BLaER1 treated with 17β-estradiol and CSF1 and Interleukin-3, amounts not matched to agents 10 nM and 100 nM (cell line): Measurements from ENCODE around the gene RHOH.
A peak's percentile ranks its signal among the peaks of the same experiment; 100 is the strongest.

ENCODE experiments used
- H3K27ac ChIP-seq, 11 experiments: shearing (Covaris generic); formaldehyde crosslinking; 2 replicates each; pipeline ENCODE4 v1.8.1; 2022
- H3K27me3 ChIP-seq, 11 experiments: shearing (Covaris generic); formaldehyde crosslinking; 2 replicates each; pipeline ENCODE4 v1.8.1; 2022
- H3K36me3 ChIP-seq, 11 experiments: shearing (Covaris generic); formaldehyde crosslinking; 2 replicates each; pipeline ENCODE4 v1.8.1; 2022
- H3K4me1 ChIP-seq, 10 experiments: shearing (Covaris generic); formaldehyde crosslinking; 2 replicates each; pipeline ENCODE4 v1.8.1; 2022
- H3K4me2 ChIP-seq, 11 experiments: shearing (Covaris generic); formaldehyde crosslinking; 2 replicates each; pipeline ENCODE4 v1.8.1; 2022
- H3K4me3 ChIP-seq, 10 experiments: shearing (Covaris generic); formaldehyde crosslinking; 2 replicates each; pipeline ENCODE4 v1.8.1; 2022
- H3K9ac ChIP-seq, 11 experiments: shearing (Covaris generic); formaldehyde crosslinking; 2 replicates each; pipeline ENCODE4 v1.8.1; 2022
- H3K9me3 ChIP-seq, 11 experiments: shearing (Covaris generic); formaldehyde crosslinking; replicated peaks in 1 of 11; 2 replicates each; pipeline ENCODE4 v1.8.1; 2022
- H4K20me1 ChIP-seq, 11 experiments: shearing (Covaris generic); formaldehyde crosslinking; 2 replicates each; pipeline ENCODE4 v1.8.1; 2022
- Cebpa-rat ChIP-seq, 11 experiments: shearing (Covaris generic); IDR thresholded peaks; 2 replicates each; pipeline ENCODE4 v1.8.1; 2022

RHOH gene

DNA sequence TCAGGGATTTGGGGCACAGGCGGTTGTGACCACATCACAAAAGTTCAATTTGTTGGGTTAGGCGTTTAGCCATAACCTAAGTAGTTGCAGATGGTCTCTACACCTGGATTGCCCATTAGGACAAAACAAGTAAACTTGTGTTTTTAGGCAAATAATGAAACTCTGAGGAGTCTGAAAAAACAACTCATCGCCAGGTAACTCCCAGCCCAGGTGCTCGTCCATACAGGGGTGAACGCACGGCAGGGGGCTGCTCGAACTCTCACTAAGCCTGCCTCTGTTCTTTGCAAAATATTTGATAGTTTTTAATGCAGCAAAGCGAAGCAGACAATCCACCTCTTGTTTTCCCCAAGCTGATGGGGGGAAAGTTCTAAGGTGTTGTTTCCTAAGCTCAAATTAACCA is 559 bp upstream of the RHOH start:
- peak overlapping the region; percentile 87 to 98 (median 95) for H3K4me2 ChIP-seq

DNA sequence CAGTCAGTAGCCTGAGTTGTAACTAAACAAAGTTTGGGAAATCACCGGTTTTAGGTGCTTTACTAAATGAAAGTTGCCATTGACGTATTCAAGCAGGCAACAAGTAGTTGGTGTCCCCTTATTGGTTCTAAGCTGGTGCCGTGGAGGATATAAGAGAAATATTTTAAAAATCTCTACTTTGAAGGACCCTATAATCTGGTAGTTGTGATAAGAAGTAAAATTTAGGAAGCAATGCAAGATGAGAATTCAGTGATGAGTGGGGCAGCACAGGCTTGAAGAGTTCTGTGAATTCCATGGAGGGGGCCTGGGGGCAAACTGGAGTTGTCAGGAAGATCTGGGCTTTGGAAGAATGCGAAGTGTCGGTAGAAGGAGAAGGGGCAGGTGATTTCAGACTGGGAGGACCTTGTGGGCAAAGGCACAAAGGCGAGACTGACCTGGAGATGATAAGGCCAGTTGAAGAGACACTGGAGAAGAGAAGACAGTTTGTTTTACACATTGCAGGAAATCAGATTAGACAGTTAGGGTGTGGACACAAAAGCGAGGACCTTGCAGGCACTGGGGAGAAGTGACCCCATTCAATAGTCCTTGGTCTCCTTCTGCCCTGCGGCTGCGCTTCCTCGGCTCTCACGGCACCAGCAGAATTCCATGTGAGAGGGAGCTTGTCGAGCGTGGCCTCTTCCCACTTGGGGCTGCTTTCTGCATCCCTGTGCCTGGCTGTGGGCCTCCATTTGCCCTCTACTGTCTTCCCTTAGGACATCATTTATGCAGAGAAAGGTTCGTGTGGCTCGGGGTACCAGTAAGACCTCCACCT is 1.3 kb downstream of the RHOH start:
- no peak for TF ChIP-seq Cebpa-rat (IDR thresholded peaks at IDR 0.05)
- no peaks in the 10 kb centered on the region for H3K9me3 ChIP-seq
- H3K4me3 ChIP-seq = peak overlapping the region; percentile 50 to 82 (median 74)
- peaks cover 79 to 92% (median 85%) of the 10 kb centered on the region in 10 experiments for H3K4me1 ChIP-seq
- 0 out of 22 replicates have a peak, but pooled peaks cover 0 to 1% (median 0%) of the 10 kb centered on the region in 11 experiments for H3K27me3 ChIP-seq
- H3K9ac ChIP-seq = peak overlapping the region; percentile 79 to 86 (median 84)
- H3K36me3 ChIP-seq = peaks cover 0 to 7% (median 0%) of the 10 kb centered on the region in 11 experiments; a peak in 1 of 22 replicates
- H4K20me1 ChIP-seq = peaks cover 0 to 40% (median 16%) of the 10 kb centered on the region in 11 experiments; a peak in 10 of 22 replicates
- H3K4me2 ChIP-seq = peak overlapping the region; percentile 87 to 98 (median 95)
- H3K27ac ChIP-seq = peak overlapping the region; percentile 43 to 90 (median 87); a peak in 21 of 22 replicates

More for the DNA sequence above, 559 bp upstream of the RHOH start:
- no peak for TF ChIP-seq Cebpa-rat (IDR thresholded peaks at IDR 0.05)
- 0 out of 22 replicates have a peak, but pooled peaks cover 0 to 4% (median 0%) of the 10 kb centered on the region in 11 experiments for H3K27me3 ChIP-seq
- H3K27ac ChIP-seq = peak overlapping the region; percentile 43 to 90 (median 87); a peak in 21 of 22 replicates
- H3K4me3 ChIP-seq = peak overlapping the region; percentile 50 to 82 (median 74)
- H3K9ac ChIP-seq = peak overlapping the region; percentile 79 to 86 (median 84); a peak in 21 of 22 replicates
- H4K20me1 ChIP-seq = peaks cover 0 to 31% (median 16%) of the 10 kb centered on the region in 11 experiments; a peak in 10 of 22 replicates
- H3K4me1 ChIP-seq = peaks cover 79 to 92% (median 86%) of the 10 kb centered on the region in 10 experiments
- no peaks in the 10 kb centered on the region for H3K9me3 ChIP-seq
- H3K36me3 ChIP-seq = no peaks in the 10 kb centered on the region

DNA sequence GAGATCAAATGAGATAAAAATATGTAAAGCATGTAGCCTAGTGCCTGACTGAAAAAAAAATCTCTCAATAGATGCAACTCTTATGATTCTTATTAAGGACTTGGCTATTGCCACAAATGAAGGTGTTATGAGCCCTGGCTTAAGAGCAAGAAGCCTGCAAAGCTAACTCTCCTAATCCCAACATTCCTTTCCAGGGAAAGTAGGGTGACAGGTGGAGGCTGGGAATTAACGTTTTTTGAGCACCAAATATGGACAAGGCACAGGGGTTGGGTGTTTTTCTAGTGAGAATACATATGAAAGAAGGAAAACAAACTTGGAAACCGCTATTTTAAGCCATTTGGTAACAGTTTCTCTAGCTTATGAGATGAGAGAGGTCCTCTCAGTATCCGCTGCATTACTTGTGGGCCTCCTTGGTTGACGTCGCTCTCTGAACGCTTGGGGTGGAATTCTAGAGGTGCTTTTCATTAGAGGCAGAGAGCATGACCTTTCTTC is 2.4 kb downstream of the RHOH start:
- H3K27ac ChIP-seq = peak overlapping the region in 10 of 11 experiments; percentile 43 to 88 (median 82); a peak in 20 of 22 replicates

DNA sequence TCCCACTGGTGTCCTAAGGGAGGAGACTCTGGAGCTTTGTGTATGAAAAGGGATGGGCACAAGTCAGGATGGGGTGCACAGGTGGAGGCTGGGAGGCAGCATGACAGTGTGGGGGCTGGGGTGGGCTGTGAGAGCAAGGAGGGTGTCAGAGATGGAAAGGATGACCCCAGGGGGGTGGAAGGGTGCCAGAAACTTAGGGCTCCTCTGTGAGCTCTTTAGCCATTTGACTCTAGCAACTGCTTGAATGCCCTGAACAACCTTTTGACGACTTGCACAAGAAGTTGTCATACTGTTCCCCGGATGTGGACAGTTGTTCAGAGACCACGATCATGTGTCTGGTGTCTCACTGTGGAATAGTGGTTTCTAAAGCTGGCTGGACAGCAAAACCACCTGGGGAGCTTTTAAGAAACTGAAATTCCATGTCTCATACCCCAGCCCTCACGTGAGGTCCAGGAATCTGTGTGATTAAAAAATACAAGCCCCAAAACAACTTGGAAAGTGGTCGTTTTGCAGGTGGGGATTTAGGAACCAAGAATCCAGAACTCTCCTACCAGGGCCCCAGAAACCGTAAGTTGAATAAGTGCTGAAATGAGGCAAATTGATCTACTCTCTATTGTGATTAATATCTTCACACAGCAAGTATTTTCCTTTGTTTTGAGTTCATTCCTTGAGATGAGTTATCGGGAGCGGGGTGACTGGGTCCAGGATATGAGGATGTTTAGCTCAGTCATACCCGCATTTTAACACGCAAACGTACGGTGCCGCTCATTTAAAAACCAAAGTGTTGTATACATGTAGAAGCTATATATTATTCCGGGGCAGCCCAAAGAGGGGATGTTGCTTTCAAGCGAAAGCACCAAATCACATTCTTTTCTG is 3.4 kb downstream of the RHOH start:
- TF ChIP-seq Cebpa-rat (IDR thresholded peaks at IDR 0.05) = no peak; a peak in 1 of 22 replicates
- H3K27ac ChIP-seq = peak overlapping the region; percentile 49 to 88 (median 82); a peak in 21 of 22 replicates
- H4K20me1 ChIP-seq = peaks cover 0 to 56% (median 16%) of the 10 kb centered on the region in 11 experiments; a peak in 10 of 22 replicates
- no peaks in the 10 kb centered on the region for H3K9me3 ChIP-seq
- peaks cover 79 to 93% (median 85%) of the 10 kb centered on the region in 10 experiments for H3K4me1 ChIP-seq
- H3K36me3 ChIP-seq = peaks cover 0 to 7% (median 0%) of the 10 kb centered on the region in 11 experiments; a peak in 1 of 22 replicates
- peak overlapping the region; percentile 50 to 82 (median 74); a peak in 19 of 20 replicates for H3K4me3 ChIP-seq
- H3K9ac ChIP-seq = peak overlapping the region; percentile 61 to 86 (median 84)
- H3K4me2 ChIP-seq = peak overlapping the region; percentile 87 to 98 (median 95)
- H3K27me3 ChIP-seq = no peaks in the 10 kb centered on the region

More for the DNA sequence above, 2.4 kb downstream of the RHOH start:
- Histone ChIP-seq H3K4me1 (peaks cover 79 to 93% (median 85%) of the 10 kb centered on the region in 10 experiments), H4K20me1 (peaks cover 0 to 46% (median 16%) of the 10 kb centered on the region in 11 experiments; a peak in 10 of 22 replicates), H3K9me3 (no peaks in the 10 kb centered on the region), H3K9ac (peak overlapping the region; percentile 79 to 86 (median 84); a peak in 21 of 22 replicates), H3K4me2 (peak overlapping the region; percentile 87 to 98 (median 95)), H3K27me3 (no peaks in the 10 kb centered on the region), H3K36me3 (peaks cover 0 to 7% (median 0%) of the 10 kb centered on the region in 11 experiments; a peak in 1 of 22 replicates), H3K4me3 (peak overlapping the region; percentile 50 to 82 (median 74))
- TF ChIP-seq Cebpa-rat (IDR thresholded peaks at IDR 0.05) = no peak

DNA sequence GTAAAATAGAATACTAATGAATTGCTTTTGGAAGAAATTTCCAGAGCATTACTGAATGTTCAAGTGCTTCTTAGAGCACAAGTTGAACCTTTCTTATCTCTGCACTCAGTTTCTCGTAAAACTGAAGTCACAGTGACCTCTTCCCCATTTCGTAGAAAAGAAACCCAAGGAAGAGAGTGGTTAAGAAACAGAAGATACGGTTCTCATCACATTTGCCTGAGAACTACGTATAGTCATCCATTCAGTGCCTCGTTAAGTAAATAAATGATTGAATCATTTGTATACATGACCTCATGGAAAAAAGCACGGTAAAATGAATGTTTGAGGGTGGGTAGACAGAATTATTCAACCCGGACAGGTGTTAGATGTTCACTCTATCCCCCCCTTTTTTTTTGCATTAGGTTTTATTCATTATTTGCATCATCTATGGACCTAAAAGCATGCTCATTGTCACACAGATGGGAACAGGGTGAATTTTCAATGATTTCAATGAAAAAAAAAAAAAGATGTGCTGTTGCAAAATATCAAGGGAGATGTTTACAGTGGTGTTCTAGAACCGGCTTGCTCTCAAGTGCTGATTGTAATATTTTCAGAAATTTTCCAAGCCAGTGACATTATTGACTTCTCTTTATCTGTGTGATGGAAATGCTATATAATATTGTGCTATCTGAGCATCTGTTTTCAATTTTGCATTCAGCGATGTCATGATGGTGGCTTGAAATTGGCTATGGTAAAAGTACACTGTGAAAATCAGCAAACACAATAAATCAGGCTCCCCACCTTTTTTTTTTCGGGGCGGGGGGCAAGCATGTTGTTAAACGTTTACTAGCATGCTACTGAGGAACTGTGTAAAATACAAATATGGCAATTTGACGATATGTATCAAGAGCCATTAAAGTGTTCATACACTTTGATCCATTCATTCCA is 4.3 kb downstream of the RHOH start:
- H3K27ac ChIP-seq = peak overlapping the region; percentile 49 to 88 (median 82); a peak in 18 of 22 replicates
- peaks cover 79 to 100% (median 85%) of the 10 kb centered on the region in 10 experiments for H3K4me1 ChIP-seq
- H3K4me3 ChIP-seq = peak overlapping the region; percentile 50 to 82 (median 74); a peak in 17 of 20 replicates
- H3K27me3 ChIP-seq = no peaks in the 10 kb centered on the region
- H3K9me3 ChIP-seq = no peaks in the 10 kb centered on the region
- no peak for TF ChIP-seq Cebpa-rat (IDR thresholded peaks at IDR 0.05)
- peaks cover 0 to 59% (median 16%) of the 10 kb centered on the region in 11 experiments; a peak in 10 of 22 replicates for H4K20me1 ChIP-seq
- peaks cover 0 to 7% (median 0%) of the 10 kb centered on the region in 11 experiments; a peak in 1 of 22 replicates for H3K36me3 ChIP-seq
- peak overlapping the region; percentile 61 to 86 (median 84); a peak in 19 of 22 replicates for H3K9ac ChIP-seq
- peak overlapping the region; percentile 87 to 98 (median 95) for H3K4me2 ChIP-seq

DNA sequence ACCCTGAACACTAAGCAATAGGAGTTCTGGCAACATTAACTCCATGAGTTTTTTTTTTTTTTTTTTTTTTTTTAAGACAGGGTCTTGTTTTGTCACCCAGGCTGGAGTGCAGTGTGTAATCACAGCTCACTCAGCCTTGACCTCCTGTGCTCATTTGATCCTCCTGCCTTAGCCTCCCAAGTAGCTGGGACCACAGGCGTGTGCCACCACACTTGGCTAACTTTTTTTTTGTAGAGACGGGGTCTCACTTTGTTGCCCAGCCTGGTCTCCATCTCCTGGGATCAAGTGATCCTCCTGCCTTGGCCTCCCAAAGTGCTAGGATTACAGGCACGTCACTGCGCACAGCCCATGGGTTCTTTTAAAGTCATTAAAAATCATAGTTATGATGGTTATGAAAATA is 5.1 kb downstream of the RHOH start:
- Histone ChIP-seq H3K4me1 (peaks cover 81 to 100% (median 87%) of the 10 kb centered on the region in 10 experiments), H3K4me3 (no peak overlapping the region), H4K20me1 (peaks cover 0 to 59% (median 16%) of the 10 kb centered on the region in 11 experiments; a peak in 10 of 22 replicates), H3K27me3 (no peaks in the 10 kb centered on the region), H3K4me2 (peak overlapping the region; percentile 23 to 98 (median 95); a peak in 17 of 22 replicates), H3K9me3 (no peaks in the 10 kb centered on the region), H3K9ac (no peak overlapping the region), H3K27ac (no peak overlapping the region), H3K36me3 (peaks cover 0 to 7% (median 0%) of the 10 kb centered on the region in 11 experiments; a peak in 1 of 22 replicates)
- TF ChIP-seq Cebpa-rat (IDR thresholded peaks at IDR 0.05) = no peak

DNA sequence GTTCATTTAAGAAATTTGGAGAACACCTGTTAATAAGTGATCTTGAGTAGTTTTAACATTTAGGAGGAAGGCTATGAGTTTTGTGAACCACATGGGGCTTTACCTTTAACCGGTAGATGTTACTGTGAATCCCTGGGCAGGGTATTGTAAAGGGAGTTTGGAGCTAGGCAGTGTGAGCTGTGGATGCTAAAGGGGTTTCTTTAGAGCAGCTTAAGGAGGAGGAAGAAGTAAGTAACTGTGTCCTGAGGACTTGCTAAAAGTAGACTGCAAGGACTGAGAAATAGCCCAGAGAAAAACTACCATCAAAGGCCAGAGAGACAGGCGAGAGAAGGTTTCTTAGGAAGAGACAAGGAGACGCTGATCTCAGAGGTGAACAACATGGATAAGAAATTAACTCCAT is 5.6 kb downstream of the RHOH start:
- peak overlapping the region in 10 of 11 experiments; percentile 37 to 98 (median 94); a peak in 19 of 22 replicates for H3K4me2 ChIP-seq
- peaks cover 87 to 100% (median 93%) of the 10 kb centered on the region in 10 experiments for H3K4me1 ChIP-seq
- H3K27ac ChIP-seq = peak overlapping the region in 2 of 11 experiments; percentile 7 to 10; a peak in 1 of 22 replicates
- H4K20me1 ChIP-seq = peaks cover 0 to 59% (median 16%) of the 10 kb centered on the region in 11 experiments; a peak in 10 of 22 replicates
- TF ChIP-seq Cebpa-rat (IDR thresholded peaks at IDR 0.05) = no peak
- H3K9ac ChIP-seq = no peak overlapping the region; a peak in 1 of 22 replicates
- no peak overlapping the region for H3K4me3 ChIP-seq
- H3K9me3 ChIP-seq = no peaks in the 10 kb centered on the region
- H3K27me3 ChIP-seq = no peaks in the 10 kb centered on the region
- H3K36me3 ChIP-seq = peaks cover 0 to 7% (median 0%) of the 10 kb centered on the region in 11 experiments; a peak in 1 of 22 replicates
